Naive thymus-derived CD4-positive, alpha-beta T cell (primary cell): ENCODE measurements around the gene SHISAL2B. TPM values are rescaled to one million over a fixed set of nuclear protein-coding genes. Genes with fewer than 3 reads are reported as not detected.

Experiments
- ATAC-seq: fragments of 150-1000 bp; cut with Tn5 transposase; 2 replicates; pipeline ENCODE4 v1.10.0; 2021; ENCODE audit warnings: mild to moderate bottlenecking, moderate library complexity
- CTCF ChIA-PET: fragments of 350-600 bp; sonication (Branson Sonifier 250); formaldehyde crosslinking; loops from one replicate; lab custom pipeline; 2021; ENCODE audit warnings: antibody characterized with exemption; lab: Charles Lee
- POLR2A ChIA-PET: fragments of 350-600 bp; sonication (Branson Sonifier 250); formaldehyde crosslinking; loops from one replicate; lab custom pipeline; 2021; ENCODE audit warnings: antibody characterized with exemption, inconsistent platforms; lab: Charles Lee
- DNase-seq, 9 donors: peaks; one replicate each; pipeline versions ENCODE4 v3.0.0 to v3.0.0-alpha.2; 2020 to 2022; ENCODE audit warnings: mixed read lengths in 1 of 9
- H3K27ac ChIP-seq: one replicate; pipeline ENCODE4 v1.7.0; 2013; ENCODE audit warnings: mild to moderate bottlenecking, low read depth, low read length, moderate library complexity
- H3K27me3 ChIP-seq, 2 donors: one replicate each; pipeline ENCODE4 v1.7.0; 2013; ENCODE audit warnings: low read length in 2 of 2, mild to moderate bottlenecking in 2 of 2, moderate library complexity in 2 of 2; ENCODE audit not compliant: control insufficient read depth in 2 of 2, insufficient read depth in 2 of 2
- H3K36me3 ChIP-seq, 3 experiments: 1 replicate in 2 of 3; 2 replicates in 1 of 3; pipeline ENCODE4 v1.7.0; 2013; ENCODE audit warnings: low read length in 3 of 3, mild to moderate bottlenecking in 3 of 3, moderate library complexity in 1 of 3; ENCODE audit not compliant: insufficient read depth in 3 of 3, control insufficient read depth in 2 of 3
- H3K4me1 ChIP-seq, 2 donors: one replicate each; pipeline ENCODE4 v1.7.0; 2013; ENCODE audit warnings: low read length in 2 of 2, mild to moderate bottlenecking in 2 of 2, moderate library complexity in 1 of 2; ENCODE audit not compliant: control insufficient read depth in 2 of 2, insufficient read depth in 2 of 2
- H3K4me3 ChIP-seq: 2 replicates; pipeline ENCODE4 v1.7.0; 2013; ENCODE audit warnings: mild to moderate bottlenecking, low read length
- H3K9me3 ChIP-seq, 3 experiments: 1 replicate in 2 of 3; 2 replicates in 1 of 3; pipeline ENCODE4 v1.7.0; 2013; ENCODE audit warnings: low read length in 3 of 3; ENCODE audit not compliant: control insufficient read depth in 2 of 3
- H3K27ac Mint-ChIP-seq, 9 donors: one replicate each; pipeline ENCODE4 v1.8.0; 2020 to 2022; ENCODE audit warnings: mixed read lengths in 9 of 9, mild to moderate bottlenecking in 8 of 9, moderate library complexity in 5 of 9, inconsistent platforms in 2 of 9
- H3K27me3 Mint-ChIP-seq, 5 donors: one replicate each; pipeline ENCODE4 v1.8.0; 2021 to 2022; ENCODE audit warnings: mixed read lengths in 5 of 5, mild to moderate bottlenecking in 1 of 5
- H3K36me3 Mint-ChIP-seq, 5 donors: one replicate each; pipeline ENCODE4 v1.8.0; 2020 to 2022; ENCODE audit warnings: mixed read lengths in 5 of 5, mild to moderate bottlenecking in 3 of 5, inconsistent platforms in 1 of 5
- H3K4me1 Mint-ChIP-seq, 7 donors: one replicate each; pipeline ENCODE4 v1.8.0; 2020 to 2022; ENCODE audit warnings: mixed read lengths in 7 of 7, mild to moderate bottlenecking in 3 of 7, inconsistent platforms in 1 of 7
- H3K4me3 Mint-ChIP-seq, 10 donors: one replicate each; pipeline ENCODE4 v1.8.0; 2020 to 2022; ENCODE audit warnings: mild to moderate bottlenecking in 10 of 10, mixed read lengths in 10 of 10, moderate library complexity in 6 of 10, inconsistent platforms in 2 of 10
- H3K9me3 Mint-ChIP-seq, 11 donors: one replicate each; pipeline ENCODE4 v1.8.0; 2020 to 2022; ENCODE audit warnings: mixed read lengths in 11 of 11, mild to moderate bottlenecking in 4 of 11, inconsistent platforms in 1 of 11, moderate library complexity in 1 of 11
- intact Hi-C, 2 donors: fragments of 100-400 bp; cut with micrococcal nuclease; formaldehyde crosslinking; loops; one replicate each; pipeline ENCODE4 v1.15.1; 2023
- polyA plus RNA-seq, 2 donors: library from polyadenylated mRNA; unstranded; fragments of 300-500 nt; fragmentation: Illumina TruSeq; gene quantifications; one replicate each; pipeline ENCODE4 v1.2.3, GENCODE V29; 2021
- total RNA-seq, 6 experiments: library from RNA in 5 of 6; stranded (reverse) in 5 of 6; gene quantifications; 1 replicate in 5 of 6; 2 replicates in 1 of 6; pipeline ENCODE4 v1.2.3 and lab custom pipeline; 2021 to 2026

Gene SHISAL2B
- total and polyA plus RNA-seq, 7 experiments from 2014 or later = not detected

DNA sequence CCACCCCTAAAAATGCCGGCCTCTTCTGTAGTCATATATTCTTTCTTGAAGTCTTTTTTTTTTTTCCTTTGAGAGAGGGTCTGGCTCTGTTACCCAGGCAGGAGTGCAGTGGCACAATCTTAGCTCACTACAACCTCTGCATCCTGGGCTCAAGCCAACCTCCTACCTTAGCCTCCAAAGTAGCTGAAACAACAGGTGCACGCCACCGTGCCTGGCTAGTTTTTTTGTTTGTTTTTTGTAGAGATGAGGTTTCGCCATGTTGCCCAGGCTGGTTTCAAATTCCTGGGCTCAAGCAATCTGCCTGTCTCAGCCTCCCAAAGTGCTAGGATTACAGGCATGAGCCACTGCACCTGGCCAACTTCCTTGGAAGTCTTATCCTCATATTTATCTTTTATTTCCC lies 59.1 kb downstream of the SHISAL2B start:
- ChIA-PET CTCF (no interaction called here), POLR2A (no interaction called here)
- no peak overlapping the region for H3K4me3 ChIP-seq
- DNase-seq (no peak), ATAC-seq (no peak)
- no peak overlapping the region for H3K27ac ChIP-seq
- peaks cover 0 to 3% (median 0%) of the 10 kb centered on the region in 3 experiments for H3K36me3 ChIP-seq
- intact Hi-C loops = no loop called here
- no peak overlapping the region for H3K27ac Mint-ChIP-seq
- no peak overlapping the region for H3K4me3 Mint-ChIP-seq
- no peaks in the 10 kb centered on the region for H3K27me3 Mint-ChIP-seq
- H3K4me1 ChIP-seq = no peaks in the 10 kb centered on the region
- peaks cover 0 to 1% (median 0%) of the 10 kb centered on the region in 11 donors for H3K9me3 Mint-ChIP-seq
- peaks cover 8 to 34% (median 9%) of the 10 kb centered on the region in 5 donors for H3K36me3 Mint-ChIP-seq
- H3K27me3 ChIP-seq = no peaks in the 10 kb centered on the region
- H3K4me1 Mint-ChIP-seq = peaks cover 0 to 23% (median 4%) of the 10 kb centered on the region in 7 donors
- H3K9me3 ChIP-seq = no peaks in the 10 kb centered on the region

DNA sequence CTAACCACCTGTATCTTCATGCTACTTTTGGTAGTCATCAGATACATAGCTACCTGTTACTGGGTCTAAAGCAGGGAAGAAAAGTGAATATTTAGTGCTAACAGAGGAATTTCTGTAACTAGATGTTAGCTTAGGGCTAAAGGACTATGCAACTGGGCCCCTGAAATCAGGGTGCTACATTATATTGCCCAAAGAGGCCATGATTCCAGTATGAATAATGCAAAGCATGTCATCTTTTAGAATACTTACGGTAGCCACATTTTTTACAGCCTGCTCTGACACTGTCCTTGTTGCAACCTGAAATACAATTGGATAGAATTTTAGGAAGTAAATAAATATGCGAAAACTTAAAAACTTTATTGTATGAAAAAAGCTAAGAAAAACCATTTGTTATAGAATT lies 63.8 kb downstream of the SHISAL2B start:
- Mint-ChIP-seq H3K27ac (no peak overlapping the region), H3K27me3 (no peaks in the 10 kb centered on the region), H3K9me3 (peaks cover 0 to 1% (median 0%) of the 10 kb centered on the region in 11 donors), H3K4me3 (no peak overlapping the region), H3K36me3 (peaks cover 5 to 54% (median 9%) of the 10 kb centered on the region in 5 donors), H3K4me1 (peaks cover 5 to 16% (median 13%) of the 10 kb centered on the region in 7 donors)
- no peak overlapping the region for H3K4me3 ChIP-seq
- DNase-seq = no peak
- intact Hi-C loops = loop anchor here in 1 of 2 donors (10.0 kb wide), 1 partner anchor 51 kb away; no protein-coding TSS in a partner anchor
- peaks cover 0 to 7% (median 0%) of the 10 kb centered on the region in 3 experiments for H3K36me3 ChIP-seq
- ChIA-PET POLR2A (no interaction called here), CTCF (no interaction called here)
- H3K27me3 ChIP-seq = no peaks in the 10 kb centered on the region
- H3K27ac ChIP-seq = no peak overlapping the region
- ATAC-seq = no peak
- H3K9me3 ChIP-seq = no peaks in the 10 kb centered on the region
- H3K4me1 ChIP-seq = no peaks in the 10 kb centered on the region

DNA sequence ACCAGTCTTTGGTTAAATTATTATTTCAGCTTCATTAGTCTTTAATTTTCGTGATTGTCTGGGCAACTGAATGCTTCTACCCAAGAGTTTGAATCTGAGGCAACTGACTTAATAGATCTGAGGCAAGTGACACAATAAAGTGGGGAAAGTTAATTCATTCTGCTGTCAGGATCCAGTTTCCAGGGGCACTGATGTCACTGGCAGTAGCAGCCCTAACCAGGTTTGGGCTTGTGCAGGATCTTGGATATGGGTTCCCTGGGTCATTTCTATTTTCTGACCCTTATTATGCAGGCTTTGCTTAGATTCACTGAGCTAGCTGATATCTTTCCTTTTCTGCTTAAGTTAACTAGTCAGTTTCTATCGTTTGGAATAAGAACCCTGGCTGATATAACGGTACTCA lies 68.6 kb downstream of the SHISAL2B start:
- peaks cover 3 to 40% (median 6%) of the 10 kb centered on the region in 5 donors for H3K36me3 Mint-ChIP-seq
- CTCF ChIA-PET = no interaction called here

DNA sequence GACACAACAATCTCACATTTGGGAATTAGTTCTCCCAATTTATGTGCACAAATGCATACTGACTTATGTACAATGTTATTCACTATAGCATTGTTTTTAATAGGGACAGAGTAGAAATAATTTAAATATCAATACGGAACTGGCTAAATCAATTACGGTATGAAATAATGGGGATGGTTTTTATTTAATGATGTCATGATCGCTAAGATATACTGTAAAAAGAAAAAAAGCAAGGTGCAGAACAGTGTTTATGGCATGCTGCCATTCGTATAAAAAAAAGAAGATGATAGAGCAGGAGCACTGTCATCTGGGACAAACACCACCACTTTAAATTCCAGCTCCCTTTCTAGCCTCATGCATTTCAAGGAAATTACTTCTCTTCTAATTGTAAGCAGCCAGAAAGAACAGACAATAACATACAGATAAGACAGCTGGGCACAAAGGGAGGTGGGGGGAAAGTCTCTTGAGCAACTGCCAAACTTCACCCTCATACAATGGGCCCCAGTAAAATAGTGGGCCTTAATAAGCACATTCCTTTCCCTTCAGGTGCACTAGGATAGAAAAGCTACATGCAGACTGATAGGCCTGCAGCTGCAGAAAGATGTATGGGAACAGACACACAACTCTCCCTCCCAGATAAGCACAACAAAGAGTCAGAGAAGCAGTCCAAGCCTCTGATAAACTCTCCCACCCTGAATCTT lies 69.8 kb downstream of the SHISAL2B start:
- ChIA-PET POLR2A (no interaction called here), CTCF (no interaction called here)
- Mint-ChIP-seq H3K27me3 (no peaks in the 10 kb centered on the region), H3K27ac (no peak overlapping the region), H3K9me3 (no peaks in the 10 kb centered on the region), H3K36me3 (peaks cover 7 to 41% (median 8%) of the 10 kb centered on the region in 5 donors), H3K4me3 (no peak overlapping the region), H3K4me1 (peaks cover 12 to 43% (median 29%) of the 10 kb centered on the region in 7 donors)
- peaks cover 0 to 10% (median 0%) of the 10 kb centered on the region in 3 experiments for H3K36me3 ChIP-seq
- intact Hi-C loops = loop anchor here in 1 of 2 donors (10.0 kb wide), 1 partner anchor 45 kb away; no protein-coding TSS in a partner anchor
- H3K4me3 ChIP-seq = no peak overlapping the region
- no peak for DNase-seq
- no peaks in the 10 kb centered on the region for H3K27me3 ChIP-seq
- no peaks in the 10 kb centered on the region for H3K9me3 ChIP-seq
- ATAC-seq = no peak
- H3K27ac ChIP-seq = no peak overlapping the region
- no peaks in the 10 kb centered on the region for H3K4me1 ChIP-seq

More for the DNA sequence above, 68.6 kb downstream of the SHISAL2B start:
- intact Hi-C loops = loop anchor here in 1 of 2 donors (10.0 kb wide), 1 partner anchor 46 kb away; no protein-coding TSS in a partner anchor
- DNase-seq (no peak), ATAC-seq (no peak)
- H3K4me3 Mint-ChIP-seq = no peak overlapping the region
- POLR2A ChIA-PET = interaction anchor here (1.0 kb wide), 1 partner anchor 9 kb away, joined by 3 read pairs; the partner anchor contains the start of gene SREK1IP1
- Histone ChIP-seq H3K27ac (no peak overlapping the region), H3K4me3 (no peak overlapping the region), H3K9me3 (no peaks in the 10 kb centered on the region), H3K36me3 (peaks cover 0 to 10% (median 0%) of the 10 kb centered on the region in 3 experiments), H3K4me1 (no peaks in the 10 kb centered on the region), H3K27me3 (no peaks in the 10 kb centered on the region)
- H3K9me3 Mint-ChIP-seq = no peaks in the 10 kb centered on the region
- H3K27ac Mint-ChIP-seq = no peak overlapping the region
- H3K27me3 Mint-ChIP-seq = no peaks in the 10 kb centered on the region
- peaks cover 12 to 36% (median 22%) of the 10 kb centered on the region in 7 donors for H3K4me1 Mint-ChIP-seq

DNA sequence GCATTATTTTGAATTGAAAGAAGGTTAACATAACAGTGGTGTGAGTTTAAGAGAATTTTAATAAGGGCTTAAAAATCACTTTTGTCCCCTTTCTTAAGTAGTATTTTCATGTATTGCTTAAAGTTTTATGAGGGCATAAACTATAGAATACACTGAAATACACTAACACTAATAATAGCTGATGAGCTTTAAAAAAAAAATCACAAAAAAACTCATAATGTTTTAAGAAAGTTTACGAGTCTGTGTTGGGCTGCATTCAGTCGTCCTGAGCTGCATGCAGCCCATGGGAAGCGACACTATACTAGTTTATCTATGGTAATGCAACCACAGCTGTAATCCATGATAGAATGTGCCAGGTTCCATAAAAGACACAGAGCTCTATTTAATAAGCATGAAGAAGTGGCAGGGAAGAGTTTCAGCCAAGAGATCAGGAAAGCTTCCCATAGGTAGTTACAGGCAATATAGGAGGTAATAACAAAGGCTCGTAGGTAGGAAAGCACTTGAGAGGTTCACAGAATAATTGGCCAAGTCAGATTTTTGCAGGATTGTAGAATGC lies 73.7 kb downstream of the SHISAL2B start:
- Mint-ChIP-seq H3K4me1 (peaks cover 23 to 66% (median 53%) of the 10 kb centered on the region in 7 donors), H3K4me3 (no peak overlapping the region), H3K36me3 (peaks cover 5 to 26% (median 9%) of the 10 kb centered on the region in 5 donors), H3K9me3 (no peaks in the 10 kb centered on the region), H3K27ac (no peak overlapping the region), H3K27me3 (no peaks in the 10 kb centered on the region)
- POLR2A ChIA-PET = no interaction called here
- intact Hi-C loops = no loop called here
- ATAC-seq (no peak), DNase-seq (no peak)
- Histone ChIP-seq H3K27me3 (no peaks in the 10 kb centered on the region), H3K36me3 (peaks cover 0 to 13% (median 0%) of the 10 kb centered on the region in 3 experiments), H3K4me3 (no peak overlapping the region), H3K4me1 (peaks cover 10 to 19% of the 10 kb centered on the region in 2 donors), H3K9me3 (no peaks in the 10 kb centered on the region), H3K27ac (no peak overlapping the region)
- CTCF ChIA-PET = interaction anchor here (0.6 kb wide), 1 partner anchor 18 kb away, joined by 3 read pairs; no protein-coding TSS in a partner anchor

DNA sequence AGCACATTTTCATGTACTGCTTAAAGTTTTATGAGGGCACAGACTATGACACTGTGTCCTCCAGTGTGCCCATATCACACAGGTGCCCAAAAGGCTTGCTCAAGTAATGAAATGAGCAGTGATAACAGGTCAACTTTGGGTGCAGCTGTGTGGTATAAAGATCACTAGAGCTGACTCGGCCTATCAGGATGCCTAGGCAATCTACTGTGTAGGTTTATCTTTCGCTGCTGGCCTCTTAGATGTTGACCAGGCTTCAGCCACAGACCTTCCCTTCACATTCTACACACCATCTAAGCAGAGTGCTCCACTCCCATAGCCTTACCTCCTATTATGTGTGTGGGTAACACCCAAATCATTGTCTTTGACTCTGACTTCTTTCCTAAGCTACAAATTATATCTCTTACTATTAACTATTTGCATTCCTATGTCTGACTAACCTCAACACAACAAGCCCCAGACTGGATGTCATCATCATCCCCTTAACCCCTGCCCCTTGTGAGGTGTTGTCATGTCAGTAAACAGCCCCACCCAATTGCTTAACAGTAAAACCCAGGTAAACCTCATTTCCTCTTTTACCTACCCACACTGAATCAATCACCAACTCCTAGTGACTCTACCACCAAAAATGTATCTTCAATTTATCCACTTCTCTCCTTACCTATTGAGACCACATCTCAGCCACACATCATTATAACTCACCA lies 75.7 kb downstream of the SHISAL2B start:
- Mint-ChIP-seq H3K4me1 (peaks cover 26 to 65% (median 61%) of the 10 kb centered on the region in 7 donors), H3K27ac (peak overlapping the region in 3 of 9 donors; percentile 16 to 83 (median 38)), H3K4me3 (peak overlapping the region in 6 of 10 donors; percentile 2 to 75 (median 23)), H3K9me3 (no peaks in the 10 kb centered on the region), H3K27me3 (no peaks in the 10 kb centered on the region), H3K36me3 (peaks cover 4 to 11% (median 5%) of the 10 kb centered on the region in 5 donors)
- Histone ChIP-seq H3K36me3 (peaks cover 0 to 11% (median 0%) of the 10 kb centered on the region in 3 experiments), H3K27me3 (no peaks in the 10 kb centered on the region), H3K9me3 (no peaks in the 10 kb centered on the region), H3K4me1 (peaks cover 21 to 36% of the 10 kb centered on the region in 2 donors), H3K27ac (no peak overlapping the region), H3K4me3 (no peak overlapping the region)
- intact Hi-C loops = loop anchor here in 1 of 2 donors (5.0 kb wide), 4 partner anchors 129 to 1376 kb away; partner anchors contain the start of genes ERBIN, NLN, SGTB and SREK1
- ATAC-seq (no peak), DNase-seq (no peak)
- CTCF ChIA-PET = interaction anchor here (0.6 kb wide), 1 partner anchor 47 kb away, joined by 3 read pairs; no protein-coding TSS in a partner anchor
- POLR2A ChIA-PET = no interaction called here
